Measurements from ENCODE around the gene VPS51.

VPS51 gene

DNA sequence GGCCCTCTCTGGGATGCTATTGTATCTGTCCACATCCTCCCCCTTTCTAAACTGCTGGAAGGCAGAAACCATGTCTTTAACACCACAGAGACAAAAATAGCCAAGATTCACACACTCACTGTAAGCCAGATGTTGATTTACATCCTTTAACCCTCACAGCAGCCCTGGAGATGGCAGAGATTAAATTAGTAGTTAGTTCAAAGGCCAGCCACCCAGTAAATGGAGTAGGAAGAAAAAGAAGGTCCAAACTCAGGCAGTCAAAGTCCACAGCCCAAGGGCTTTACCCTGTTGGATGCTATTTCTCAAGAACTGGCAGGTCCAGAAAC is 23.6 kb downstream of the VPS51 start:
- DNase-seq (ENCODE audit: low read depth) = no peak

DNA sequence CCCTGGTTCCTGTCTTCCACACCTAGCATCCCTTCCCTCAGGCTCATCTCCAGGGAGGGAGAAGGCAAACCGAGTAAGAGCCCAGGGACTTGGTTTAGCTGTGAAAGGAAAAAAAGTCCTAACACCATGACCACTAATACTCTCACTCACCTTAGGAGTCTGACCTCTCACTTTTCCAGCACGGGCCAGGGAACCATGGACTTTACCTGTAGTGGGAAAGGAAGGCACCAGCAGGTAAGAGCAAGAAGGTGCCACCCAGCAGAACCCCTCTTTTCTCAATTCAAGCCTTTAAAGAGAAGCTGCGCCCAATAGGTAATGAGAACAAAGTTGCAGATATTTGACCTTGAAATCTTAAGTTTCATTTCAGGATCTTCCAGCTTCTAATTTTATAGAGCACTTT is 24.8 kb downstream of the VPS51 start:
- no peak for DNase-seq (ENCODE audit: low read depth)

DNA sequence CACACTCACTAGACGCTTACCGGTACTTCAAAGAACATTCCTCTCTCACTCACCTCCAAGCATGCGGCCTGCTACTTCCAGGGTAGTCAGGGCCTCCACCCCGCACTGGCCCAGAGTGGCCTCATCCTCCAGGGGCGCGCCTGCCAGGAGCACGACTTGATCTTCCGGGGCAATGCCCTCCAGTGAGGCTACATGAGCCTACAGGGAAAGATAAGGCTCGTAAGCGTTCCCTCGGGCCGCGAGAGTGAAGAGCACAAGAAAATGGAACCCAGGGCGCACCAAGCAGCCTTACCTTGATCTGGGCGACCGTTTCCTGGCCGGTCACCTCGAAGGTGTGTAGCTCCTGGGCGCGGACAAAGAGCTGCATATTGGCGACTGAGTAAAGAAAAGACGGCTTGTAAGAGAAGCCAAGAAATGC is 25.4 kb downstream of the VPS51 start:
- no peak for DNase-seq (ENCODE audit: low read depth)

DNA sequence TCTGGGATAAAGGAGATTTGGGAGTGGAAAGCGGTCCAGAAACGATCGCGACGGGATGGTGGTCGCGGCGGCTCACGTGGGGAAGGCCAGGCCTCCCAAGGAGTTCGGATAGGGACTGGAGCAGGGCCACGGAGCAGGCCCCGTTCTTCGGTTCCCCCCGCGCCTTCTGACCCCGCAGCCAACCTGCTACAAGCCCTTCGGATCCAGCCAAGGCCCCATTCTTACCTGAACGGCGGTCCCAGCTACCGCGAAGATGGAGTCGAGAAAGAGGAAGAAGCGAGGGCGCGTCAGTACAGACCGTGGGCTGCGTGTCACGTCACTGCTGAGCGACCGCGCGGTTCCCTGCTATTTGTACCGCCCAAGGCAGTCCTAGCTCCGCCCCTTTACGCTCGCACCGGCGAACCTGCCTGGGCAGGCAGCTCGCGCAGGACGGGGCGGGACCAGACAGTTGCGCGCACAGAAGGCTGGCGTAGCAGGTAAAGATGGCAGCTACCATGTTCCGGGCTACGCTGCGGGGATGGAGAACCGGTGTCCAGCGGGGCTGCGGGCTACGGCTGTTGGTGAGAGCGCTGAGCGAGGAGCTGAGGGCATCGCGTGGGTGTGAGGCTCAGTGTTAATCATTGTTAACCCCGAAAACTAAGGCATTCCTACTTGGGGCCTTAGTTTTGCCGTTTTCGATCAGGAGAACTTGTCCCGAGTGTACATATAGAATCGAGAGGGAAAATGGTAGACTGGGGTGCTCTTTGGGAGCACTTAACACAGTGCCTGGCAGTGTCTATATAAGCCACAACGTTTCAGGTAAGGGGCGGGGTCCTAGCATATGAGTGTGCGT is 26.1 kb downstream of the VPS51 start, which contains the start of the genes FAU and MRPL49:
FAU (minus strand) TSS at position 270 of the 832 bp plus-strand sequence. CDS start 321 bp downstream, outside the sequence.
MRPL49 (plus strand) TSS at position 457 of the 832 bp plus-strand sequence; CDS start at position 483, 26 bp downstream.
- peak; percentile 99 for DNase-seq (ENCODE audit: low read depth)

DNA sequence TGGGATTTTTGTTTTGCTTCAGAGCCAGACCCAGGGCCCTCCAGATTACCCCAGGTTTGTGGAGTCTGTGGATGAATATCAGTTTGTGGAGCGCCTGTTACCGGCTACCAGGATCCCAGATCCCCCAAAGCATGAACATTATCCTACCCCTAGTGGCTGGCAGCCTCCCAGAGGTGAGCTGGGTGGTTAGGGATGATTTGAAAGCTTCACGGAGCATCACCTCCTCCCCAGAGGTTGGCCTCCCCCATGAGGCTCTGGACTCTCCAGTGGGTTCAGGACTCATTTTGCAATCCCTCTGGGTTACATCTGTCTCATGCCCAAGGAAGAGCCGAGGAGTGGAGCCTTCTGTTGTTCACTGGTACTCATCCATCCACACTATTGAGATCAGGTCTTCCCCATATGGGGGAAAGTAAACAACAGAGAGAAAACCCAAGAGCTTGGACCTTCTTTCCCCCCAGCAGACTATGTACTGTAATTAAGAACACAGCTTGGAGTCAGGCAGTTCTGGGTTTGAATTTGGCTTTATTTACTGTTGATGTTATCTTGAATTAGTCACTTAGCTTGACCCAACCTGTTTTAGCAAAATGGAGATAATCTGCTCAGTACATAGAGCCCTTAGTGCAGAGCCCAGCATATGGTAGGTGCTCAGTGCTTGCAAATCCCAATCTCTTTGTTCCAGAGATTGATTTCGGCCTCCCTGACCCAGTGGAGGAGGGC is 28.6 kb downstream of the VPS51 start:
- no peak for DNase-seq (ENCODE audit: low read depth)

DNA sequence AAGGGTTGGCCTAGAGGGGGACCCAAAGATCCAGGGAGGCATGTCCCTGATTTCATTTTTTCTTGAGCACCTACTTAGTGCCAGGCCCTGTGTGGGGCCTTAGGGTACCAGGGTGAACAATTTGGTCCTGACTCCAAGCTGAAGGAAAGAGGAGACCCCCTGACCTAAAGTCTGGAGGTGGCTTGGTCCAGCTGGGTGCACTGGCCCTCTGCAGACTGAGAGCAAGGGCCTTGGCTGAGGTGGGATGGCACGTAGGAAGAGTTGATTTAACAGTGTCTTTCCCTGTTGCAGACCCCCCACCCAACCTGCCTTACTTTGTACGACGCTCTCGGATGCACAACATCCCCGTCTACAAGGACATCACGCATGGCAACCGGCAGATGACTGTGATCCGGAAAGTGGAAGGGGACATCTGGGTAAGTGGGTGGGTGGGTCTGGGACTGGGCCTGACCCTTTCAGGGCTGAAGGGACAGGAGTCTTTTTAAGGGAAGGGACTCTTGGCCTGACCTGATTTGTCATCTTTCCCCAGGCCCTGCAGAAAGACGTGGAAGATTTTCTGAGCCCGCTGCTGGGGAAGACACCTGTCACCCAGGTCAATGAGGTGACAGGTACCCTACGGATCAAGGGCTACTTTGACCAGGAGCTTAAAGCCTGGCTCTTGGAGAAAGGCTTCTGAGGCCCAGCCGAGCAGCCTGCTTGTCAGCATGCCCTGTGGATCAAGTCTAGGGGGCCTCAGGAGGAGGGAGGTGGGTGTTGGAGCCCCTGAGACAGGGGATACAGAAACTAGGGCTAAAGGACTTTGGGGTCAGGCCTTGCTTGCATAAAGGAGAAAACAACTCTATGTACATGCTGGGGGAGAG is 29.4 kb downstream of the VPS51 start:
- no peak for DNase-seq (ENCODE audit: low read depth)

DNA sequence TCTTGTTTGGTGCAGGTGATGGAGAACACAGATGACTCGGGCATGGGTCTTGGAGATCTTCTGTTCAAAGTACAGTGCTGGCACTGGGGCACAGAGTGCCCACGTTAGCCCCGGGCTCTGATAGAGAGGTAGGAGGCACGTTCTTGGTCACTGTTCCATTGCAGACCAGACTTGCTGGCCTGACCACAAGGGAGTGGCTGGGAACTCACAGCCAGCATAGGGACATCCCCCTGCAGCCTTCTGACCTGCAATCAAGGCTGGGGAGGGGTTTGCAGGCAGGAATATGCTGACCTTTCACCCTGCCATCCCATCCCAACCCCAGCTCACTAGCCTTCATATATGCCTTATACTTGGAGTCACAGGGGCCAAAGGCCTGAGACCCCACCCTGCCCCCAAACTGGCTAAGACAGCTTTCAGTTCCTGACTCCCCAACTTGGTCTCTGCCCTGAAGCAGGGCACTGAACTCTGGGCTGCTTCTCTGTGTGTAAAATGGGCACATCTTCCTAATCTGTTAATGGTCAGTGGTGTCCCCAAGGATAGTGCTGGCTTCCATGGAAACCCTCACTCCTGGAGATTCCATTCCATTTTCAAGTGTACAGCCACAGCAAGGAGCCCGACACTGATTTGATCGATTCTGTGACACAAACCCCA is 30.7 kb downstream of the VPS51 start:
- no peak for DNase-seq (ENCODE audit: low read depth)

DNA sequence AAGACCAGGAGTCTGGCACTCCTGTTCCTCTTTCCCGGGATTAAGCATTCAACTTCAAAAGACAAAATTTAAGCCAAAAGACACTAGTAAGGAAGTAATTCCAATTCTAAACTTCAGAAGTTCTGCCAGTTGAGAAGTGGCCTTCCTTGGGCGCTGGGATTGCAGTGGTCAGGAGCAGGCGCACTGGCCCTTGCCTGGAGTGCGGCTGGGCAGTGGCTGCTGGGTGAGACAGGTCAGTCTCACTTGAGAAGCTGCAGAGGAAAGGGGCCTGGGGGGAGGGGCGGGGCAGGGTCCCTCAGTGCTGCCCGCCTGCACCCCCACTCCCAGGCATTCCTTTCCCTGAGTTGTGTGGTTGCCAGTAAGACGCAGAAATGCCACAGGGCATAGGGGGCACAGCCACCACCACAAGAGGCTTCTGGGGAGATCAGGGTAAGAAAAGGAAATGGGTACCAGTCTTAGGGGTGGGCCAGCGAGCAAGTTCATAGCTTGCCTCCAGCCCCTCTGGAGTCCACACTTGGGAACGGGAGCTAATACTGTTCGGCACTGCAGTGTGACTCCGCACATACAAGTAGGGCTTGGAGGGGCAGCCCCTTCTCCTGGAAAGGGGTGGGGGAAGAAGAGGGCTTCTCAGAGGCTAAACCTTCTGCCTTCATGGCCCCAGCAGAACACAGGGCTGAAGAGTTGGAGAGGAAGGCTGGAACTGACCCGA is 31.6 kb downstream of the VPS51 start:
- DNase-seq (ENCODE audit: low read depth) = no peak

DNA sequence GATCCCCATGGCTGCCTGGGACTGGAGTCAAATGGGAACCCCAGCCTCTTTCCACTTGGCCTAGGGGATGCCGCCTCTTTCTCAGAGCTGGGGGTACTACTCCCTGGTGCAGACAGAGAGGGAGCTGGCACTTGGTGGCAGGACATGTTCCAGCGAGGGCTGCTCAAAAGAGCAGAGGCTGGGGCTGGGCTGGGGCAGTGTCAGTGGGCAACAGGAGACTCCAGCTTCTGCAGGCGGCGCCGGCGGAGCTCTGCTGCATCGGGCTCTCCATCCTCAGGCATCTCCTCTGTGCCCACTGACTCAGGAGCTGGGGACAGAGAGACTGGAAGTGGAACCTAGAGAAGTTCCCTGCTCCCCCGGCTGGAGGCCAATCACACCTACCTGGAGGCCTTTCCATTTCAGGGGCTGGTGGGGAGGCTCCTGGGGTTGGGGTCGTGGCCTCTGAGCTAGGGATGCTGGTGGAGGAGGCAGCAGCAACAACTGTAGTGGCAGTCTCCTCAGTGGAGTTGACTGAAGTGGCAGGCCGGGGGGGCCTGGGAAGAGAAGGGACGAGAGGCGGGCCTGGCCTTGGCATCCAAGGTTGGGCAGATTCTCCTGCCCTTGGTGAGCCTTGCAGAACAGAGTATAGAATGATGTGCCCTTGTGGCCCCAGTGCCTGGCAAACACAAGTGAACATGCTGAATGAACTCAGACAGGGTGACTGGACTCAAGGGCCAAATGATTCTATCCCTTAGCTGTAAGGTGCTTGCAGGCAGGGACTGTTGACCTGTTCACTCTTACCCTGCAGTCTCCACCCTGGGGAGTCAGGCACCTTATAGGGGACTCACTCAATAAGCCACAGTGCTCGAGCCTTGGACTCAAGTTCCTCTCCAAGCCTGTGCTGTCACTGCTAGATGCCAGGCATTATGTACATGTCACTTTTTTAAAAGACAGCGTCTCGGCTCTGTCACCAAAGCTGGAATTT is 32.5 kb downstream of the VPS51 start:
- no peak for DNase-seq (ENCODE audit: low read depth)

DNA sequence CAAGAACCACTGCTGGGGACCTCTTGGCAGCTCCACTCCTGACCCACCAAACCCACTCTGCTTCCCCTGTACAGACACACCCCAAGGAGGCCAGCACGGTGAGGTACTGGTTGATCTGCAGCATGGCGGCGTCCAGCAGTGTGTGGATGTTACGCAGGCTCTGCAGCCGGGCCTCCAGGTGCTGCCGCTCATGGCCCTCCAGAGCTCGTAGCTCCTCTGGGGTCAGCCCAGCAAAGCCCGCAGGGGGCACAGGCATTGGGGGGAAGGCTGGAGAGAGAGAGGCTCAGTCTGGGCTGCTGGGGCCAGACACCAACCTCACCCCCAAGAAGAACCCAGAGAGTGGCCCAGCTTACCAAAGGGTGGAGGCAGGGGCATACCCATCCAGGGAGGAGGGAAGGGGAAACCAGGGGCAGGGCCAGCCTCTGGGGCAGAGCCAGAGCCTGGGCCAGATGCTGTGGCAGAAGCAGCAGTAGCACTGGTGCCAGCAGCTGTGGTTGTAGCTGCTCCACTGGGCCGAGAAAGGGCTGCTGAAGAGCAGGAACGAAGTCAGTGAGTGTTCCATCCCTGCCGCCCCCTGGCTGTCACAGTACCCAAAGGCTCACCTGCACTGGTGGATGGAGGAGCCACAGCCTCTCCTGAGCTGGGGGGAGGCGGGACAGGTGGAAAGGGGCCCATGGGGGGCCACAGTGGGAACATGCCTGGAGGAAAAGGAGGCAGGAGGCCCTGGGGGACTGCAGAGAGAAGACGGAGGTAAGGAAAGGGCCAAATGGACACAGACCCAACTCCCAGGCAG is 33.8 kb downstream of the VPS51 start:
- DNase-seq (ENCODE audit: low read depth) = no peak

DNA sequence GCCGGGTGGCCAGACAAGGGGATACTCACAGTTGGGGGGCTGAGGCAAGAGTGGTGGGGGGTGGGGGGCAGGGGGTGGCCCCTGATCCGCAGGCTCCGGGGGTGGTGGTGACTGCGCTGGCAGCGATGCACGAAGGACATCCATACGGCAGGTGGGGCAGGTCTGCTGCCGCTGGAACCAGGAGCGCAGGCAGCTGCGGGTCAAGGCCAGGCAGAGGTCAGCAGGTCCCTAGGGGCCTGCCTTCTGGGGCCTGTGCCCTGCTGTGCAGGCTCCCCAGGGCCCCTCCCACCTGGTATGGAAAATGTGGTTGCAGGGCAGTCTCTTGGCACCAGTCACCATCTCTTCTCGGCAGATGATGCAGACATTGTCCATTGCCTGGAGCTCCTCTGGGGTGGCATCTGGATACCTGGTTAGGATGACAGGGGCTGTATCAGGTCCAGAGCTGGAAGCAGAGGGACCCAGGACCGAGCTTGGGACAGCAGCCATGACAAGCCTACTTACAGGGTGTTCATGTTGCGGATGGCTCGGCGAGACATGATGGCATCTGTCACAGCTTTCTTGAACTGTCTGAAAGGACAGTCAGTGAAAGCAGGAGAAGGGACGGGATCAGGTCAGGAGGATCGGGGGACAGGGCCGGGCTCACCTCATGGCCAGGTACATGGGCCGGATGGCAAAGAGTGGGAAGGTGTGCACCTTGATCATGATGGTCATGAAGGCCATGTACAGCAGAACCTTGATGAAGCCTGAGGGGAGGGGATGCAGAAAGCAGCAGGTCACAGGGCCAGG is 34.8 kb downstream of the VPS51 start:
- no peak for DNase-seq (ENCODE audit: low read depth)

DNA sequence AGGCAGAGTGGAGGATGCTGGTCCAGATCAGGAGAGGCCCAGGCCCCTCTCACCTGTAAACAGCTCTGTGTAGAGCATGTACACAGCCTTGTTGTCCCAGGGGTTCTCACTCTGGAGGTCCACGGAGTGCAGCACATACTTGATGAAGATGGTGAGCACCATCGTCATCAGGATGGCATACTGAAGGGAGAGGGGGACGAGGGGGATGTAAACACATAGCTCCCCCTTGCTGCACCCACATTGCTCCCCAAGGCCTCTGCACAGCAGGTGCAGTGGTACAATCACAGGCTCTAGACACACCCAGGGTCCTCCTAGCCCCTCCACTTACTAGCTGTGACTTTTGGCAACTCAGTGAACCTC is 35.4 kb downstream of the VPS51 start:
- DNase-seq (ENCODE audit: low read depth) = no peak

DNA sequence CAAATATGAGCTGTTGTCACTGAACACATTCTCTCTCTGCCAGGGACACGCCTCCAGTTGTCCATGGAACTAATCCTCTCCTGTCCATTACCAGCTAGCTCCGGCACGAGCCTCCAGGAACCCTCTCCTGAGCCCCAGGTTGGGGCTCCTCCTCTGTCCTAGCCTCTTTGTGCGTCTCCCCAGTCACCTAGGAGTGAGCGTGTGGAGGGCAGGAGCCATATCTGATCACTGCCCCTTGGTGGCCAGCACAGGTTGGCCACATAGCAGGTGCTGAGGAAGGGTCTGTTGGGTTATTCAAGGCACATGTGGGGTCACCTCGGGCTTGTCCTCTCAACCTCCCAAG is 35.9 kb downstream of the VPS51 start:
- no peak for DNase-seq (ENCODE audit: low read depth)

DNA sequence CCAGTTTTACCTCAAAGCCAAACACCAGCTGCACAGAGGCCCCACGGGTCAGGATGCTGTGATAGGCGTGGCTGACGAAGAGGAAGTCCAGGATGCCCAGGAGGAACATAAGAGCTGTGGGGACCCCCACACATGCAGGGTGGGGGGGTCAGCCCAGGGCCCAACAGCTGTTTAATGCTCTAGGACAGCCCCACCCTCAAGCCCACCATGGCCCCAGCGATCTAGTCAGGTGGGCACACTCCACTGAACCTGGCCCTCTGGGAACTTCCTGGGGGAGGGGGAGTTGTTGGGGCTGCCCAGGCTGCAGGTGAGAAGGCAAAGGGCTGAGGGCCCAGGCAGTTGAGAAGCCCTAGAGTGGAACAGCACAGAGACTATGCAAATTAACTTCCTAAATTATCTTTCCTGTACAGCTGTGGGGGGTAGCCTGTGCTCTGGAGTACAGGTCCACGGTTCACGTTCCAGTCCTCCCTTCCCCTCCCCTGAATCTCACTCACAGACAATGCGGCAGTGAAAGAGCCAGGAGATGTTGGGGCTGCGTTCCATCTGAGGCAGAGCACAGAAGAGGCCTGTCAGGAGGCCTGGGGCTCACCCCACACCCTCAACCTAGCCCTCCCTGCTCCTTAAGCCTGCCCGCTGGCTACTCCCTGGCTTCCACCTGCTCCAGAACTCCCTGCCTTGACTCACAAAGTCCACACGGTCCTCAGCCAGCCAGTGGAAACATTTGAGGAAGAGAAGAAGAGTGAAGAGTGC is 36.4 kb downstream of the VPS51 start:
- DNase-seq (ENCODE audit: low read depth) = no peak

DNA sequence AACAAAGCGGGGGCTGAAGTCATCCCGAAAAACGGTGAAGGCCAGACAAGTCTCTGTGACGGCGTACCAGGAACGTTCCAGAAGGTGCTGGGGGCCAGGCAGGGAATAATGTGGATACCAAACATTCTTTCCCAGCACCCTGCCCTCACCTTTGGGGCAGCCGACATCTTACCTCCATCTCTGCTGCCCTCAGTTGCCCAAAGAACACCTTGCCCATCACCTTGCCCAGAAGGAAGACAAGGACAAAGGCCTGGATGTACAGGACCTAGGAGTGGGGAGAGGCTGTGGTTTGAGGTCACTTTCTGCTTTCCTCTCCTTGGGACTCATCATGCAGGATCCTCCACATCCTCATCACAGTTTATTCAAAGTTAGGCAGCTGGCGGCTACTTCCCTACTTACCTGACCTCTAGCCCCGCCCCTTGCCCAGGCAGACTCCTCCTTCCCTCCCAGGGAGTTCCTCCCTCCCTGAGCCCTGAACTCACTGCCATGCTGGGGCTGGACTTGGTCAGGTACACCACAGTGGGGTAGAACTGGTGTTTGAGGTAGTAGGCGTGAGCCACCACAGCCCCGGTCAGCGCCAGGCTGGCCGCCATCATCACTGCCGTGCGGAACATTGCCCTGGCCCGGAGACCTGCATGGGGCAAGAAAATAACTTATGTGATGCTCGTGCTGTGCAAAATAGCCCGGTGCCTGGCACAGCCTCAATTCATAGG is 37.1 kb downstream of the VPS51 start:
- DNase-seq (ENCODE audit: low read depth) = no peak

DNA sequence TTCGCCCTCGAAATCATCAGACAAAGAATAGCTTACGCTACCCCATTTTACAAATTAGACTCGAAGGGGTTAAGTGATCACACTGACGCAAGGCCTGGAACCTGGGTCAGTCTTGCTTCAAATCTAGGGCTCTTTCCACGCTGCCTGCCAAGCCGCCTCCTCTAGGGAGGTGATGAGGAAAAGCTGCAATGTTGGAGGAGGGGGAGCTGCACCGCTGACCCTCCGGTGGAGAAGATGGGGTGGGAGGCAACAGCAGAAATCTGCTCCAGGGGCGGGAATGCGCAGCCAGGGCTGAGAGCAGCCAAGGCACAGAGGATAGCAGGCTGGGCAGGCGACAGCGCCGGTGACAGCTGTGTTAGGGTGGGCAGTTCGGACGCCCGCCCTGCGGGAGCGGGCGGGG is 37.7 kb downstream of the VPS51 start:
- DNase-seq (ENCODE audit: low read depth) = peak; percentile 43

DNA sequence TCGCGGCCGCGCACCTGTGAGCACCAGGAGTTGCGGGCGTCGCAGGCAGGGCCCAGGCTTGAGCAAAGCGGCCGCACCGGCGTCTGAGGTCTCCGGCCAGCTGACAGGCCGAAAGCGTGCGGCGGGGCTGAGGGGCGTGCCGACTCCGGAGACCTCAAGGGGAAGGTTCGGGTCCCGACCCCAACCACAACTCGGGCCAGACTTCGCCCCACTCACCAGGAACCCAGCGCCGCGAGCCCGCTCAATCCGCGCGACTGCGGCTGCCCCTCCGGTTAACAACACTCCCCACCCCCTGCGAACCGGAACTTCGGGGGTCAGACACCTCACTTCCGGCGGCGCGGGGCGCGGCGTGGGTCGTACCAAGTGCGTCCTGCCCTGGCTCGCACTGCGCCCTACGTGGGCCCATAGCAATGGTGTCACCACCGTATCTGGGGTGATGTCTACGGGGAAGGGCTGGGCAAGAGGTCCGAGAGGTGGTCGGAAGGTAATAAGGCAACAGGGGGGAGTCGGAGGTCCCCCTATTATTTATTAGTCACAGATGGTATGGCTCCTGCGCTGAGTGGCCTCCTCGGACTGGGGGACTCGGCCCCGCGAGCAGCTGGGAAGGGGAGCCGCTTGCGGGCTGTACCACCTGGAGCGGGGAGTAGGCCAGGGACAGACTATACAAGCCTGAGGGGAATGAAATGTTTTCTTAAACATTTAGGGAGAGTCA is 38.4 kb downstream of the VPS51 start, which contains the start of gene SYVN1:
SYVN1 (minus strand) TSS at position 280 of the 712 bp plus-strand sequence. CDS start 918 bp downstream, outside the sequence.
- DNase-seq (ENCODE audit: low read depth) = peak; percentile 86
